T-helper 9 cell (primary cell): Measurements from ENCODE around the gene TOX3.

ENCODE experiments used
- DNase-seq: peaks from one replicate; pipeline ENCODE4 v3.0.0-alpha.2; 2020
- total RNA-seq, 2 donors: gene quantifications; one replicate each; lab custom pipeline; 2026; lab: John Stamatoyannopoulos, UW

The TOX3 gene
- total RNA-seq: 0 to 0.28 reads per million in 2 donors

- DNase-seq: no peak
These were observed at the start of gene TOX3 for GRCh38 chr16:52547004-52547833. Gene TOX3, minus strand, starts transcription at chr16:52547143. Its CDS starts 420 bp downstream, at chr16:52546723.

- DNase-seq: no peak
These were observed 45.8 kb upstream of the TOX3 start for GRCh38 chr16:52592778-52593177.

- no peak for DNase-seq
These were observed 45.1 kb upstream of the TOX3 start for GRCh38 chr16:52591934-52592592.

GRCh38 chr16:52591471-52591870 lies 44.5 kb upstream of the TOX3 start:
- no peak for DNase-seq

GRCh38 chr16:52586159-52586558 lies 39.2 kb upstream of the TOX3 start:
- DNase-seq: no peak

GRCh38 chr16:52584354-52585320 lies 37.7 kb upstream of the TOX3 start:
- no peak for DNase-seq

GRCh38 chr16:52581530-52581929 lies 34.6 kb upstream of the TOX3 start:
- DNase-seq: no peak

- no peak for DNase-seq
These were observed 33.5 kb upstream of the TOX3 start for GRCh38 chr16:52580488-52580887.

- no peak for DNase-seq
These were observed 32.0 kb upstream of the TOX3 start for GRCh38 chr16:52578829-52579498.

GRCh38 chr16:52578007-52578828 lies 31.3 kb upstream of the TOX3 start:
- no peak for DNase-seq

- no peak for DNase-seq
These were observed 30.3 kb upstream of the TOX3 start for GRCh38 chr16:52577130-52577706.

GRCh38 chr16:52573365-52574299 lies 26.7 kb upstream of the TOX3 start:
- no peak for DNase-seq

- DNase-seq: no peak
These were observed 25.7 kb upstream of the TOX3 start for GRCh38 chr16:52572656-52573055.

GRCh38 chr16:52570495-52571091 lies 23.6 kb upstream of the TOX3 start:
- no peak for DNase-seq

GRCh38 chr16:52569701-52570100 lies 22.8 kb upstream of the TOX3 start:
- no peak for DNase-seq

GRCh38 chr16:52568983-52569690 lies 22.2 kb upstream of the TOX3 start:
- no peak for DNase-seq

- no peak for DNase-seq
These were observed 21.6 kb upstream of the TOX3 start for GRCh38 chr16:52568495-52568894.

GRCh38 chr16:52567193-52567592 lies 20.2 kb upstream of the TOX3 start:
- DNase-seq: no peak
